A673 (cell line): Measurements from ENCODE around the gene DLGAP5.

Experiments
- EZH2 ChIP-seq: fragments of 200-600 bp; sonication (generic); IDR thresholded peaks from 2 replicates; pipeline ENCODE4 v1.6.1; 2017; ENCODE audit warnings: borderline replicate concordance, low read depth, mild to moderate bottlenecking, mixed read lengths, antibody characterized with exemption, low read length; ENCODE audit not compliant: poor library complexity, severe bottlenecking
- TF ChIP-seq, protein P1 (sequence below): fragments of 300-800, 200-600 bp; sonication (generic); conservative IDR thresholded peaks from 2 replicates; pipeline ENCODE4 v1.5.1; 2017; ENCODE audit warnings: low read depth, mild to moderate bottlenecking, antibody characterized with exemption, low read length, moderate library complexity, mixed read lengths

DNA sequence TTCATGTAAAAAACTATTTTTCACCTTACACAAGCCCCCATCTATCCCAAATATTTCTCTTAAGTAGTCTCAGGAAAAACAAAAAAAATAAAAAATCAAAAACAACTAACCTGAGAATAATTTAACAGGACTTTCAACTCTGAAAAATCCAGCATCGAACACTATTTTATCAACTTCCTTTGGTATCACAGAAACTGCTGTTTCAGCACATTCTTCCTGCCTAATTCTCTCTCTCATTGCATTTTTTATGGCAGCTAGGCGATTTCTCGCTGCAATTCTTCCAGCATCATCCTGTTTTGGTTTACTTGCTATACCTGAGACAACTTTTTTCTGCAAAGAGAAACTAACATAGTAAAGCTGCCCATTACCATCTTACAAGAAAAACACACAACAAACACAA, 33.0 kb downstream of the DLGAP5 start:
- TF ChIP-seq, protein P1, sequence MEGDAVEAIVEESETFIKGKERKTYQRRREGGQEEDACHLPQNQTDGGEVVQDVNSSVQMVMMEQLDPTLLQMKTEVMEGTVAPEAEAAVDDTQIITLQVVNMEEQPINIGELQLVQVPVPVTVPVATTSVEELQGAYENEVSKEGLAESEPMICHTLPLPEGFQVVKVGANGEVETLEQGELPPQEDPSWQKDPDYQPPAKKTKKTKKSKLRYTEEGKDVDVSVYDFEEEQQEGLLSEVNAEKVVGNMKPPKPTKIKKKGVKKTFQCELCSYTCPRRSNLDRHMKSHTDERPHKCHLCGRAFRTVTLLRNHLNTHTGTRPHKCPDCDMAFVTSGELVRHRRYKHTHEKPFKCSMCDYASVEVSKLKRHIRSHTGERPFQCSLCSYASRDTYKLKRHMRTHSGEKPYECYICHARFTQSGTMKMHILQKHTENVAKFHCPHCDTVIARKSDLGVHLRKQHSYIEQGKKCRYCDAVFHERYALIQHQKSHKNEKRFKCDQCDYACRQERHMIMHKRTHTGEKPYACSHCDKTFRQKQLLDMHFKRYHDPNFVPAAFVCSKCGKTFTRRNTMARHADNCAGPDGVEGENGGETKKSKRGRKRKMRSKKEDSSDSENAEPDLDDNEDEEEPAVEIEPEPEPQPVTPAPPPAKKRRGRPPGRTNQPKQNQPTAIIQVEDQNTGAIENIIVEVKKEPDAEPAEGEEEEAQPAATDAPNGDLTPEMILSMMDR: no peak
- no peak for TF ChIP-seq EZH2
